GM12873 (cell line): ENCODE measurements around the gene KCP.

ENCODE experiments used
- TF ChIP-seq, protein P1 (sequence below): IDR thresholded peaks from 2 replicates; pipeline ENCODE4 v1.5.1; 2012; ENCODE audit warnings: low read depth, mild to moderate bottlenecking, moderate library complexity, low read length, control low read depth; ENCODE audit not compliant: insufficient read depth; ENCODE audit errors: missing control alignments

Gene KCP

DNA sequence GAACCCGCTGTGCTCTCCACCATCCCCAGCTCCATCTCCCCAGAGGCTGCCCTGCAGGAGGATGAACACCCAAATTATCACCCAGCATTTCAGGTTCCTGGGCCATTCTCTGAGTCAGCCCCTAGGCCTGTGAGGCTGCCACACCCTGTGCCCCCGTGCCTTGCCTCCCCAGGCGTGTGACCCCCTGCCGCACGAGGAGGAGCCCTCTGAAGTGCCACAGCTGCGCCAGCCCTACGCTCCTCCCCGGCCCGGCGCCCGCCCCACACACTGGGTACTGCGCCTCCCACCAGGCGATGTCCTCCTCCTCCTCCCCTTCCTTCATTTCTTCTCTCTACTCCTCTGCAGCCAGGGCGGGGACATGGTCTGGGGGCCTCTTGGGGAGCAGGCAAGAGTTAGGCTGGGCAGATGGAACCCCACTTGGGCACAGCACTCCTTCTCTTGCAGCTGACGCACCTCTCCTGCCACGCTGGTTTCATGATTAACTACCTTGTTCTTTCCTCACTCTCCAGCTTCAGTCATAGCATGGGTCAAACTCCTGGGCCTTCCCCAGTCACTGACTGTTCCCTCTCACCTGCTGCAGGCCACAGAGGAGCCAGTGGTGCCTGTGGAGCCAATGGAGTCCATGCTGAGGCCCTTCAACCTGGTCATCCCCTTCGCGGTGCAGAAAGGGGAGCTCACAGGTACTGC lies 60.6 kb downstream of the KCP start:
- TF ChIP-seq, protein P1, sequence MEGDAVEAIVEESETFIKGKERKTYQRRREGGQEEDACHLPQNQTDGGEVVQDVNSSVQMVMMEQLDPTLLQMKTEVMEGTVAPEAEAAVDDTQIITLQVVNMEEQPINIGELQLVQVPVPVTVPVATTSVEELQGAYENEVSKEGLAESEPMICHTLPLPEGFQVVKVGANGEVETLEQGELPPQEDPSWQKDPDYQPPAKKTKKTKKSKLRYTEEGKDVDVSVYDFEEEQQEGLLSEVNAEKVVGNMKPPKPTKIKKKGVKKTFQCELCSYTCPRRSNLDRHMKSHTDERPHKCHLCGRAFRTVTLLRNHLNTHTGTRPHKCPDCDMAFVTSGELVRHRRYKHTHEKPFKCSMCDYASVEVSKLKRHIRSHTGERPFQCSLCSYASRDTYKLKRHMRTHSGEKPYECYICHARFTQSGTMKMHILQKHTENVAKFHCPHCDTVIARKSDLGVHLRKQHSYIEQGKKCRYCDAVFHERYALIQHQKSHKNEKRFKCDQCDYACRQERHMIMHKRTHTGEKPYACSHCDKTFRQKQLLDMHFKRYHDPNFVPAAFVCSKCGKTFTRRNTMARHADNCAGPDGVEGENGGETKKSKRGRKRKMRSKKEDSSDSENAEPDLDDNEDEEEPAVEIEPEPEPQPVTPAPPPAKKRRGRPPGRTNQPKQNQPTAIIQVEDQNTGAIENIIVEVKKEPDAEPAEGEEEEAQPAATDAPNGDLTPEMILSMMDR = no peak

DNA sequence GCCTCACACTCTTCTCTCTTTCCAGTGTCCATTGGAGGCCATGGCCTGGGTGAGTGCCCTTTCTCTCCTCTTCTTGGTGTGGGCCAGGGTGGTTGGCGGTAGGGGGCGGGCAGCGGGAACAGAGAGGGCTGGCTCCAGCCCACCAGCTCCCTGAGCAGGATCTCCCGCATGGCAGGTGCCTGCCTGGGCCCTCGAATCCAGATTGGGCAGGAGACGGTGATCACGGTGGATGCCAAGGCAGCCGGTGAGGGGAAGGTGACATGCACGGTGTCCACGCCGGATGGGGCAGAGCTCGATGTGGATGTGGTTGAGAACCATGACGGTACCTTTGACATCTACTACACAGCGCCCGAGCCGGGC lies 61.4 kb downstream of the KCP start:
- TF ChIP-seq, protein P1 = no peak

DNA sequence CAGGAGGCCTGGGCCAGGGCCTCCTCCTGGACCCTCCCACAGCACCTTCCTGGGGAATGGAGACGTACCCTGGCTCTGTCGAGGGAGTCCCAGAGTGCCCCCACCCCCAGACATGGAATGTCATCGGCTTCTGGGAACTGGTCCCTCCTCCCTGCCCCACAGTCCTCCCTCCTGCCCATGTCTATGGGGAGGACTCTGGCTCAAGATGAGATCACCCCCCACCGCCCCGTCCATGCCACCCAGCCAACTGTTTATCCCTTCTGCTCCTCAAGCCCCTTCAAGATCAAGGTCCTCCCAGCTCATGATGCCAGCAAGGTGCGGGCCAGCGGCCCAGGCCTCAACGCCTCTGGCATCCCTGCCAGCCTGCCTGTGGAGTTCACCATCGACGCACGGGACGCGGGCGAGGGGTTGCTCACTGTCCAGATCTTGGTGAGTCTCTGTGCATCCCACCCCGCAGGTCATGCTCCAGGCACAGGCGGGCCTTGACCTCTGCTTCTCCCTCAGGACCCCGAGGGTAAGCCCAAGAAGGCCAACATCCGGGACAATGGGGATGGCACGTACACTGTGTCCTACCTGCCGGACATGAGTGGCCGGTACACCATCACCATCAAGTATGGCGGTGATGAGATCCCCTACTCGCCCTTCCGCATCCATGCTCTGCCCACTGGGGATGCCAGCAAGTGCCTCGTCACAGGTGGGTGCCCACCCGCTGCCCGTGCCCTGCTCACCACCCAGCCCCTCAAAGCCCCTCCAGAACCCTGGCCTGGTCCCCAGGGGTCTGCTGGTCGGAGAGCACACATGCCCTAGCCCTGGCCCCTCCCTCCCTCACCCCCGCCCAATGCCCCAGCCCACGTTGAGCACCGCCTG lies 62.0 kb downstream of the KCP start:
- TF ChIP-seq, protein P1 = no peak

DNA sequence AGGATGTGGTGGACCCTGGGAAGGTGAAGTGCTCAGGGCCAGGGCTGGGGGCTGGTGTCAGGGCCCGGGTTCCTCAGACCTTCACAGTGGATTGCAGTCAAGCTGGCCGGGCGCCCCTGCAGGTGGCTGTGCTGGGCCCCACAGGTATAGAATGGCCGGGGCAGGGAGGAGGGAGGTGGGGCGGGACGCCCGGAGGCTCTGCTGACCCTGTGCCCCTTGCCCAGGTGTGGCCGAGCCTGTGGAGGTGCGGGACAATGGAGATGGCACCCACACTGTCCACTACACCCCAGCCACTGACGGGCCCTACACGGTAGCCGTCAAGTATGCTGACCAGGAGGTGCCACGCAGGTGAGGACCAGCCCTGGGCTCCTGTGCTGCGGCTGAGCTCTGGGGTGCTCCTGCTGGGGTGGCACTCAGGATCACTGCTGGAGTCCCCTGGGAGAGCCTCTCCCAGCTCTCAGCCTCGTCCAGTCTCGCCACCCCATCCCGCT lies 62.7 kb downstream of the KCP start:
- TF ChIP-seq, protein P1 = no peak

DNA sequence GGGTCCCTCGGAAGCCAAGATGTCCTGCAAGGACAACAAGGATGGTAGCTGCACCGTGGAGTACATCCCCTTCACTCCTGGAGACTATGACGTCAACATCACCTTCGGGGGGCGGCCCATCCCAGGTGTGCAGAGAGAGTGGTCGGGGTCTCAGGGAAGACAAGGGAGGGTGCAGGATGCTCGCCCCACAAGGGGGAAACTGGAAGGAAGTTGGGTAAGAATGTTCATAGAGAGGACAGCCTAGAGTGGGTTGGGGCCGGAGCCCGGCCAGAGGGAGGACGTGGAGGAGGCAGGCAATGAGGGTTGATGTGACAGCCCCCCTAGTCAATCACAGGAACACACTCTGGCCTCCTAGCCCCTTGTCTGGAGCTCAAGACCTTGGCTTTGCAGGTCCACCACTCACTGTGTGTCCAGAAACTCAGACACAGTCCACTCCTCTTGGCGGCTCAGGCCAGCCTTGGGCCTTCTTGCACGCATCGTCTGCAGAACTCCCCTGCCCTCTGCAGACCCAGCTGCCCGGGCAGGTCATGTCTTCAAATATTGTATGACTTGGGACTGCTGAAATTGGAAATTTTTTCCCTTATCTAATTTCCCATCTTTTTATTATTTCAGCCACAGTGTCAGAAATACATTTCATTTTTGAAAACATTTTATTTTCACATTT lies 63.6 kb downstream of the KCP start:
- TF ChIP-seq, protein P1 = no peak

DNA sequence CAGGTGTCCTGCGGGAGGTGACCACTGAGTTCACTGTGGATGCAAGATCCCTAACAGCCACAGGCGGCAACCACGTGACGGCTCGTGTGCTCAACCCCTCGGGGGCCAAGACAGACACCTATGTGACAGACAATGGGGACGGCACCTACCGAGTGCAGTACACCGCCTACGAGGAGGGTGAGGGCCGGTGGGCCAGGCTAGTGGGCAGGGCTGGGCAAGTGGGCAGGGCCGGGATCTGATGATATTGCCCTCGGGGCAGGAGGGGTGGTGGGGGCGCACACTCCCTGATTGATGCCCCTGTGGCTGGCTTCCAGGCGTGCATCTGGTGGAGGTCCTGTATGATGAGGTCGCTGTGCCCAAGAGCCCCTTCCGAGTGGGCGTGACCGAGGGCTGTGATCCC lies 64.5 kb downstream of the KCP start:
- TF ChIP-seq, protein P1 = no peak

DNA sequence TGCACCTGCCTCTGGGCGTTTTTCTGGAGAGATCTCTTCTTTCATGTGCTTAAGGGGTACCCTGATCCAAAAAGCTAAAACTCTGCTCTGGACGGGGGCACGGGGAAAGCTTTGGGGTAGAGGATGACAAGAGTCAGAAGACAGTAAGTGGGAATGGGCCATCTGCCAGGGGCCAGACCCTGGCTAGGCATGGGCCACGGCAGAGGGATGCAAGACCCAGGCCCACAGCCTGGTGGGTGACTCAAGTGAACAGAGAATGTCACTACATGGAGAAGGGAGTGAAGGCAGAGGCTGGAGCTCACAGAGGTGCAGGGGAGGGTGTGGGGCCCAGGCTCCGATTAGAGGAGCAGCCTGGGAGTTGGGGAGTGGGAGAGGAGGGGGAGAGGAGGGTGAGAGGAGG lies 65.0 kb downstream of the KCP start:
- TF ChIP-seq, protein P1 = no peak
